ENCODE results near the gene GBF1. TPM values are rescaled to one million over a fixed set of nuclear protein-coding genes. Genes with fewer than 3 reads are reported as not detected.

Gene GBF1
- total RNA-seq, 1 experiment from 2014 or later = 69.8 TPM

- H3K9me3 Mint-ChIP-seq (ENCODE audit: unreplicated experiment) = no peaks in the 10 kb centered on the region
- POLR2A ChIA-PET = no interaction called here
- Histone ChIP-seq H3K9me3 (no peaks in the 10 kb centered on the region), H3K27me3 (replicated peaks; ENCODE audit: control insufficient read depth, insufficient read depth, low read length) (no peaks in the 10 kb centered on the region), H3K36me3 (ENCODE audit: control insufficient read depth, insufficient read depth, low read length) (no peaks in the 10 kb centered on the region; the same call in 1 of the 2 replicates), H3K4me1 (peaks cover 5% of the 10 kb centered on the region; the same call in 1 of the 2 replicates), H3K4me3 (ENCODE audit: low read depth, low read length) (no peak overlapping the region)
- BruUV-seq (replicated peaks) = no TSS peak
- peaks cover 8% of the 10 kb centered on the region for H3K4me1 Mint-ChIP-seq (ENCODE audit: low read depth, unreplicated experiment)
- H3K27ac Mint-ChIP-seq (ENCODE audit: unreplicated experiment) = no peak overlapping the region
- intact Hi-C loops (cut with micrococcal nuclease; ENCODE audit: unreplicated experiment) = no loop called here
- H3K36me3 Mint-ChIP-seq (ENCODE audit: insufficient read depth, unreplicated experiment) = peaks cover 6% of the 10 kb centered on the region
- no peak for DNase-seq
- no peak overlapping the region for H3K4me3 Mint-ChIP-seq (ENCODE audit: unreplicated experiment)
- peaks cover 10% of the 10 kb centered on the region for H3K27me3 Mint-ChIP-seq (ENCODE audit: insufficient read depth, unreplicated experiment)
- CTCF ChIA-PET = interaction anchor here (1.0 kb wide), 1 partner anchor 8 kb away, joined by 3 read pairs; the partner anchor contains the start of gene GBF1
- TF ChIP-seq CTCF (IDR thresholded peaks at IDR 0.05; ENCODE audit: insufficient read depth in 1 of 2, low read depth in 1 of 2, low read length in 1 of 2, severe bottlenecking in 1 of 2, unreplicated experiment in 1 of 2) = no peak
These were observed 7.5 kb upstream of the GBF1 start for GRCh38 chr10:102237711-102238252.

- Mint-ChIP-seq H3K27ac (ENCODE audit: unreplicated experiment) (no peak overlapping the region), H3K4me1 (ENCODE audit: low read depth, unreplicated experiment) (peaks cover 24% of the 10 kb centered on the region), H3K36me3 (ENCODE audit: insufficient read depth, unreplicated experiment) (peaks cover 14% of the 10 kb centered on the region), H3K9me3 (ENCODE audit: unreplicated experiment) (no peaks in the 10 kb centered on the region), H3K4me3 (ENCODE audit: unreplicated experiment) (peak overlapping the region; percentile 90), H3K27me3 (ENCODE audit: insufficient read depth, unreplicated experiment) (peaks cover 10% of the 10 kb centered on the region)
- peak overlapping the region; percentile 66 for H3K4me3 ChIP-seq (ENCODE audit: low read depth, low read length)
- ChIA-PET CTCF (interaction anchor here (1.0 to 2.4 kb wide), 6 partner anchors 9 to 262 kb away, joined by 3 to 17 read pairs (median 7); partner anchors contain the start of genes ACTR1A and NFKB2), POLR2A (no interaction called here)
- no peak for TF ChIP-seq CTCF (IDR thresholded peaks at IDR 0.05; ENCODE audit: insufficient read depth in 1 of 2, low read depth in 1 of 2, low read length in 1 of 2, severe bottlenecking in 1 of 2, unreplicated experiment in 1 of 2)
- no peaks in the 10 kb centered on the region for H3K36me3 ChIP-seq (ENCODE audit: control insufficient read depth, insufficient read depth, low read length)
- H3K9me3 ChIP-seq = no peaks in the 10 kb centered on the region
- no TSS peak for BruUV-seq (replicated peaks)
- H3K27me3 ChIP-seq (replicated peaks; ENCODE audit: control insufficient read depth, insufficient read depth, low read length) = no peaks in the 10 kb centered on the region
- H3K4me1 ChIP-seq = peaks cover 8% of the 10 kb centered on the region
- intact Hi-C loops (cut with micrococcal nuclease; ENCODE audit: unreplicated experiment) = no loop called here
- no peak for DNase-seq
These were observed 4.8 kb upstream of the GBF1 start for GRCh38 chr10:102240467-102241031.

GRCh38 chr10:102241032-102241443, 4.3 kb upstream of the GBF1 start:
- Mint-ChIP-seq H3K9me3 (ENCODE audit: unreplicated experiment) (no peaks in the 10 kb centered on the region), H3K4me1 (ENCODE audit: low read depth, unreplicated experiment) (peaks cover 24% of the 10 kb centered on the region), H3K27ac (ENCODE audit: unreplicated experiment) (no peak overlapping the region), H3K36me3 (ENCODE audit: insufficient read depth, unreplicated experiment) (peaks cover 15% of the 10 kb centered on the region), H3K4me3 (ENCODE audit: unreplicated experiment) (peak overlapping the region; percentile 90), H3K27me3 (ENCODE audit: insufficient read depth, unreplicated experiment) (peaks cover 6% of the 10 kb centered on the region)
- CTCF ChIA-PET = interaction anchor here (0.6 to 2.4 kb wide), 8 partner anchors 10 to 261 kb away, joined by 3 to 17 read pairs (median 4); partner anchors contain the start of genes ACTR1A, ELOVL3 and NFKB2
- H3K36me3 ChIP-seq (ENCODE audit: control insufficient read depth, insufficient read depth, low read length) = no peaks in the 10 kb centered on the region
- H3K4me3 ChIP-seq (ENCODE audit: low read depth, low read length) = peak overlapping the region; percentile 66
- DNase-seq = no peak
- POLR2A ChIA-PET = interaction anchor here (0.6 kb wide), 1 partner anchor 50 kb away, joined by 5 read pairs; no protein-coding TSS in a partner anchor
- no peak for TF ChIP-seq CTCF (IDR thresholded peaks at IDR 0.05; ENCODE audit: insufficient read depth in 1 of 2, low read depth in 1 of 2, low read length in 1 of 2, severe bottlenecking in 1 of 2, unreplicated experiment in 1 of 2)
- intact Hi-C loops (cut with micrococcal nuclease; ENCODE audit: unreplicated experiment) = no loop called here
- H3K4me1 ChIP-seq = peaks cover 8% of the 10 kb centered on the region
- H3K27me3 ChIP-seq (replicated peaks; ENCODE audit: control insufficient read depth, insufficient read depth, low read length) = no peaks in the 10 kb centered on the region
- H3K9me3 ChIP-seq = no peaks in the 10 kb centered on the region
- BruUV-seq (replicated peaks) = no TSS peak
